ENCODE data around the gene RAMP3. TPM values are rescaled to one million over a fixed set of nuclear protein-coding genes. Genes with fewer than 3 reads are reported as not detected.

Gene RAMP3
- total RNA-seq, 1 experiment from 2014 or later: not detected

GRCh38 chr7:45223728-45224630 is 66.4 kb downstream of the RAMP3 start:
- H3K9me2 ChIP-seq (ENCODE audit: insufficient read depth): no peaks in the 10 kb centered on the region
- CTCF ChIA-PET: no interaction called here
- H2AFZ ChIP-seq: no peak overlapping the region
- H4K20me1 ChIP-seq (ENCODE audit: insufficient read depth): no peaks in the 10 kb centered on the region
- H3K27me3 ChIP-seq (ENCODE audit: insufficient read depth, low read depth): peaks cover 100% of the 10 kb centered on the region
- no peaks in the 10 kb centered on the region for H3K9me3 ChIP-seq (ENCODE audit: insufficient read depth, low read depth)
- intact Hi-C loops (cut with micrococcal nuclease; ENCODE audit: unreplicated experiment): no loop called here
- no peak for DNase-seq
- no peak overlapping the region for H3K4me3 ChIP-seq
- H3K4me2 ChIP-seq: no peak overlapping the region
- no TSS peak for BruUV-seq (replicated peaks)
- H3K27ac ChIP-seq: no peak overlapping the region
- TF ChIP-seq CTCF (conservative IDR thresholded peaks at IDR 0.05) (no peak), EZH2 (IDR thresholded peaks at IDR 0.05; ENCODE audit: low read depth) (no peak)
- POLR2A ChIA-PET (ENCODE audit: unreplicated experiment): no interaction called here
- no peaks in the 10 kb centered on the region for H3K36me3 ChIP-seq (ENCODE audit: low read depth)
- H3F3A ChIP-seq (ENCODE audit: insufficient read depth, low read depth): no peaks in the 10 kb centered on the region
- no peaks in the 10 kb centered on the region for H3K4me1 ChIP-seq (replicated peaks; ENCODE audit: insufficient read depth)
- no peaks in the 10 kb centered on the region for H3K79me2 ChIP-seq (ENCODE audit: low read depth)

- Histone ChIP-seq H3K4me1 (replicated peaks; ENCODE audit: insufficient read depth) (no peaks in the 10 kb centered on the region), H3K79me2 (ENCODE audit: low read depth) (no peaks in the 10 kb centered on the region), H4K20me1 (ENCODE audit: insufficient read depth) (no peaks in the 10 kb centered on the region), H3K27ac (no peak overlapping the region), H3K27me3 (ENCODE audit: insufficient read depth, low read depth) (peaks cover 99% of the 10 kb centered on the region), H2AFZ (no peak overlapping the region), H3K9me2 (ENCODE audit: insufficient read depth) (no peaks in the 10 kb centered on the region), H3K9me3 (ENCODE audit: insufficient read depth, low read depth) (no peaks in the 10 kb centered on the region), H3K4me2 (no peak overlapping the region), H3F3A (ENCODE audit: insufficient read depth, low read depth) (no peaks in the 10 kb centered on the region), H3K4me3 (no peak overlapping the region), H3K36me3 (ENCODE audit: low read depth) (no peaks in the 10 kb centered on the region)
- intact Hi-C loops (cut with micrococcal nuclease; ENCODE audit: unreplicated experiment): no loop called here
- no peak for DNase-seq
- TF ChIP-seq EZH2 (IDR thresholded peaks at IDR 0.05; ENCODE audit: low read depth): no peak
- no peak for TF ChIP-seq CTCF (conservative IDR thresholded peaks at IDR 0.05)
- CTCF ChIA-PET: no interaction called here
- no TSS peak for BruUV-seq (replicated peaks)
- POLR2A ChIA-PET (ENCODE audit: unreplicated experiment): no interaction called here
Measured at GRCh38 chr7:45224832-45225231, 67.2 kb downstream of the RAMP3 start.

GRCh38 chr7:45225311-45225947 is 67.8 kb downstream of the RAMP3 start:
- no TSS peak for BruUV-seq (replicated peaks)
- Histone ChIP-seq H4K20me1 (ENCODE audit: insufficient read depth) (no peaks in the 10 kb centered on the region), H3K9me3 (ENCODE audit: insufficient read depth, low read depth) (no peaks in the 10 kb centered on the region), H3K4me1 (replicated peaks; ENCODE audit: insufficient read depth) (no peaks in the 10 kb centered on the region), H3F3A (ENCODE audit: insufficient read depth, low read depth) (no peaks in the 10 kb centered on the region), H2AFZ (no peak overlapping the region), H3K79me2 (ENCODE audit: low read depth) (no peaks in the 10 kb centered on the region), H3K9me2 (ENCODE audit: insufficient read depth) (no peaks in the 10 kb centered on the region), H3K27me3 (ENCODE audit: insufficient read depth, low read depth) (peaks cover 99% of the 10 kb centered on the region), H3K36me3 (ENCODE audit: low read depth) (no peaks in the 10 kb centered on the region), H3K4me3 (no peak overlapping the region), H3K4me2 (no peak overlapping the region), H3K27ac (no peak overlapping the region)
- TF ChIP-seq EZH2 (IDR thresholded peaks at IDR 0.05; ENCODE audit: low read depth) (no peak), CTCF (conservative IDR thresholded peaks at IDR 0.05) (no peak)
- CTCF ChIA-PET: no interaction called here
- no peak for DNase-seq
- POLR2A ChIA-PET (ENCODE audit: unreplicated experiment): no interaction called here
- intact Hi-C loops (cut with micrococcal nuclease; ENCODE audit: unreplicated experiment): no loop called here
